Spinal cord (tissue), 10 donors: ENCODE data around the gene WBP2. TPM values are rescaled to one million over a fixed set of nuclear protein-coding genes. Genes with fewer than 3 reads are reported as not detected.

Experiments
- DNase-seq, 6 donors: peaks; one replicate each; pipeline versions ENCODE4 v3.0.0 to v3.0.0-alpha.2; 2013 to 2015; ENCODE audit warnings: low spot score in 6 of 6, low read depth in 4 of 6
- H3K27ac ChIP-seq: one replicate; pipeline ENCODE4 v1.5.1; 2013; ENCODE audit warnings: low read depth, low read length, control low read depth
- H3K27me3 ChIP-seq: one replicate; pipeline ENCODE4 v1.6.1; 2013; ENCODE audit warnings: low read length; ENCODE audit not compliant: control insufficient read depth, insufficient read depth
- H3K36me3 ChIP-seq: one replicate; pipeline ENCODE4 v1.6.1; 2013; ENCODE audit warnings: low read length; ENCODE audit not compliant: control insufficient read depth, insufficient read depth
- H3K4me1 ChIP-seq: one replicate; pipeline ENCODE4 v1.6.1; 2013; ENCODE audit warnings: low read length; ENCODE audit not compliant: control insufficient read depth, insufficient read depth
- H3K4me3 ChIP-seq: one replicate; pipeline ENCODE4 v1.5.1; 2013; ENCODE audit warnings: low read depth, low read length, control low read depth
- H3K9me3 ChIP-seq: one replicate; pipeline ENCODE4 v1.6.1; 2013; ENCODE audit warnings: low read length; ENCODE audit not compliant: control insufficient read depth, insufficient read depth
- WGBS: methylation state at CpG from one replicate; pipeline ENCODE4 v1.1.5; 2013; ENCODE audit warnings: missing lambda C conversion rate; ENCODE audit not compliant: insufficient coverage; 5-methylcytosine and 5-hydroxymethylcytosine counted together
- long read RNA-seq, 4 donors: transcript quantifications; one replicate each; lab custom pipeline, GENCODE V29; 2026
- polyA plus RNA-seq, 2 donors: library from polyadenylated mRNA; unstranded; fragments of 120-200 nt; gene quantifications; one replicate each; pipeline ENCODE4 v1.2.1, GENCODE V29; 2013; ENCODE audit not compliant: insufficient read length in 2 of 2
- total RNA-seq, 2 donors: library from RNA; depleted of rRNA in 1 of 2; stranded (reverse); fragments of 120-200 nt in 1 of 2; fragments of >200 nt in 1 of 2; gene quantifications; one replicate each; pipeline versions ENCODE4 v1.2.3 to v1.2.4, GENCODE V29; 2013 to 2014
- donor health status: healthy.

Gene WBP2
- total RNA-seq: 10 to 100 TPM; 45.6 to 57.5 TPM
- polyA plus RNA-seq: 100 to 1,000 TPM; 211 to 231 TPM
- long read RNA-seq, donor 1, transcript WBP2-201 (8 exons, 1,944 nt): major isoform, 52 of 76 reads
- long read RNA-seq, donor 1, transcript WBP2-203 (7 exons, 928 nt): minor isoform, 7 of 76 reads
- long read RNA-seq, donor 1, partial matches to known transcripts: 12 of 76 reads
- long read RNA-seq, donor 1, other reads (novel, unspliced or antisense): 0 of 76 reads
- long read RNA-seq, donor 2, transcript WBP2-201 (8 exons, 1,944 nt): major isoform, 17 of 62 reads
- long read RNA-seq, donor 2, partial matches to known transcripts: 39 of 62 reads
- long read RNA-seq, donor 2, other reads (novel, unspliced or antisense): 0 of 62 reads
- long read RNA-seq, donor 3, transcript WBP2-201 (8 exons, 1,944 nt): major isoform, 17 of 135 reads
- long read RNA-seq, donor 3, transcript WBP2-209 (4 exons, 747 nt): minor isoform, 6 of 135 reads
- long read RNA-seq, donor 3, partial matches to known transcripts: 107 of 135 reads
- long read RNA-seq, donor 3, other reads (novel, unspliced or antisense): 0 of 135 reads
- long read RNA-seq, donor 4, transcript WBP2-201 (8 exons, 1,944 nt): major isoform, 12 of 22 reads
- long read RNA-seq, donor 4, partial matches to known transcripts: 8 of 22 reads
- long read RNA-seq, donor 4, other reads (novel, unspliced or antisense): 0 of 22 reads

- peak; percentile 98 to 100 (median 100) for DNase-seq
- peak within 1 kb of the TSS; percentile 99 for H3K27ac ChIP-seq
- WGBS: under 1% methylated on average over 57 of the region's 58 CpGs
- peaks cover 19% of the 10 kb centered on the region for H3K36me3 ChIP-seq
- H3K4me3 ChIP-seq: peak within 1 kb of the TSS; percentile 92
- no peaks in the 10 kb centered on the region for H3K27me3 ChIP-seq
- no peaks in the 10 kb centered on the region for H3K9me3 ChIP-seq
- H3K4me1 ChIP-seq: peaks cover 40% of the 10 kb centered on the region
Observed at GRCh38 chr17:75855310-75856061, at the start of gene WBP2. Gene WBP2, minus strand, starts transcription at chr17:75855335. Its CDS starts 38 bp downstream, at chr17:75855297.

- WGBS: 98% methylated on average over 5 of the region's 6 CpGs
- H3K4me3 ChIP-seq: no peak overlapping the region
- peaks cover 27% of the 10 kb centered on the region for H3K4me1 ChIP-seq
- no peaks in the 10 kb centered on the region for H3K9me3 ChIP-seq
- peaks cover 57% of the 10 kb centered on the region for H3K36me3 ChIP-seq
- H3K27ac ChIP-seq: no peak overlapping the region
- no peaks in the 10 kb centered on the region for H3K27me3 ChIP-seq
- no peak for DNase-seq
Observed at GRCh38 chr17:75902406-75902805, 47.3 kb upstream of the WBP2 start.

GRCh38 chr17:75901727-75902126 is 46.6 kb upstream of the WBP2 start:
- H3K27me3 ChIP-seq: no peaks in the 10 kb centered on the region
- no peaks in the 10 kb centered on the region for H3K9me3 ChIP-seq
- peaks cover 61% of the 10 kb centered on the region for H3K36me3 ChIP-seq
- 94% methylated on average over 15 of the region's 18 CpGs for WGBS
- no peak overlapping the region for H3K4me3 ChIP-seq
- peaks cover 32% of the 10 kb centered on the region for H3K4me1 ChIP-seq
- DNase-seq: no peak
- no peak overlapping the region for H3K27ac ChIP-seq

- WGBS: 91% methylated on average over 9 of the region's 13 CpGs
- H3K4me3 ChIP-seq: no peak overlapping the region
- DNase-seq: no peak
- peaks cover 61% of the 10 kb centered on the region for H3K36me3 ChIP-seq
- no peak overlapping the region for H3K27ac ChIP-seq
- H3K27me3 ChIP-seq: no peaks in the 10 kb centered on the region
- H3K9me3 ChIP-seq: no peaks in the 10 kb centered on the region
- H3K4me1 ChIP-seq: peaks cover 35% of the 10 kb centered on the region
Observed at GRCh38 chr17:75900691-75901533, 45.8 kb upstream of the WBP2 start.

DNA sequence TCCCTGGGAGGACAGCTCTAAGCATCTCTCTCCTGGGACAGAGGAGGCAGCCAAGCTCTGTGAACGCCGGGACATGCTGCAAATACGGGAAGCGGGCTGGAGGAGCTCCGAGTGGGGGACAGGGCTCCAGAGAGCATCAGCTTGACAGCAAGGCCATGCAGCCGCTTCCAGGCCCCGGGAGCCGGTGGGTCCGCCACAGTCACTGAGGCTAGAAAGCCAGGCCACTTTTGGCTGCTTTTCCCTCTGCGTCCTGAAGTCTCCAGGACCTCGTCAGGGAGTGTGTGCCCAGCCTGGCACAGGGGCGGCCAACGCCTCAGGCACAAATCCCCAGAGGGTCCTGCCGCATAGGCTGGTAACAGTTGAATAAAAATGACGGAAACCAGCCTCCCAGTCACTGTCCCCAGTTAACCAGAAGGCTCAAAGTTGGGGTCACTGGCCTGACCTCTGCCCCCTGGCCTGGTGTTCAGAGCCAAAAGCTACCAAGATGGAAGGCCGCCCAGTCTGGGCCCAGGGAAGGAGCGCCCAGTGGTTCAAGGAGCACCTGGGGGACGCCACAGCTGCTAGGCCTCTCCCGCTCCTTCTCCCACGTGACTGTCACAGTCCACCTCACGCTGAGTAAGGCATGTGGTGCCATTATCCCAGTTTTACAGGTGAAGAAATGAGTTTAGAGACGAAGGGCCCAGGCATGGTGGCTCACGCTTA is 44.8 kb upstream of the WBP2 start:
- no peaks in the 10 kb centered on the region for H3K9me3 ChIP-seq
- 96% methylated on average over 23 of the region's 23 CpGs for WGBS
- H3K4me3 ChIP-seq: no peak overlapping the region
- peaks cover 38% of the 10 kb centered on the region for H3K4me1 ChIP-seq
- no peak overlapping the region for H3K27ac ChIP-seq
- no peaks in the 10 kb centered on the region for H3K27me3 ChIP-seq
- H3K36me3 ChIP-seq: peaks cover 64% of the 10 kb centered on the region
- DNase-seq: no peak

- Histone ChIP-seq H3K4me1 (peaks cover 44% of the 10 kb centered on the region), H3K4me3 (no peak overlapping the region), H3K36me3 (peaks cover 70% of the 10 kb centered on the region), H3K27ac (no peak overlapping the region), H3K27me3 (no peaks in the 10 kb centered on the region), H3K9me3 (no peaks in the 10 kb centered on the region)
- no peak for DNase-seq
- 97% methylated on average over 8 of the region's 13 CpGs for WGBS
Observed at GRCh38 chr17:75899353-75899752, 44.2 kb upstream of the WBP2 start.

- no peaks in the 10 kb centered on the region for H3K27me3 ChIP-seq
- no peak for DNase-seq
- WGBS: 98% methylated on average over 13 of the region's 16 CpGs
- no peak overlapping the region for H3K4me3 ChIP-seq
- peaks cover 43% of the 10 kb centered on the region for H3K4me1 ChIP-seq
- no peaks in the 10 kb centered on the region for H3K9me3 ChIP-seq
- peaks cover 73% of the 10 kb centered on the region for H3K36me3 ChIP-seq
- no peak overlapping the region for H3K27ac ChIP-seq
Observed at GRCh38 chr17:75898791-75899190, 43.7 kb upstream of the WBP2 start.

- no peak overlapping the region for H3K27ac ChIP-seq
- peaks cover 77% of the 10 kb centered on the region for H3K36me3 ChIP-seq
- H3K9me3 ChIP-seq: no peaks in the 10 kb centered on the region
Observed at GRCh38 chr17:75898065-75898464, 42.9 kb upstream of the WBP2 start.

More at GRCh38 chr17:75898065-75898464, 42.9 kb upstream of the WBP2 start:
- Histone ChIP-seq H3K4me3 (no peak overlapping the region), H3K27me3 (no peaks in the 10 kb centered on the region), H3K4me1 (peaks cover 40% of the 10 kb centered on the region)
- WGBS: 94% methylated on average over 7 of the region's 8 CpGs
- DNase-seq: no peak
